Muscle layer of duodenum (tissue), 2 donors: ENCODE measurements around the gene TMEM139.

ENCODE experiments used
- H3K27ac ChIP-seq: one replicate; pipeline ENCODE4 v1.7.0; 2013; ENCODE audit warnings: mild to moderate bottlenecking, low read length
- H3K27me3 ChIP-seq: one replicate; pipeline ENCODE4 v1.7.0; 2013; ENCODE audit warnings: low read depth, mild to moderate bottlenecking, control low read depth, low read length
- H3K36me3 ChIP-seq, 2 donors: one replicate each; pipeline ENCODE4 v1.7.0; 2013; ENCODE audit warnings: low read length in 2 of 2, control low read depth in 1 of 2, mild to moderate bottlenecking in 1 of 2; ENCODE audit not compliant: insufficient read depth in 2 of 2, control insufficient read depth in 1 of 2
- H3K4me1 ChIP-seq, 2 donors: one replicate each; pipeline ENCODE4 v1.7.0; 2013; ENCODE audit warnings: low read length in 2 of 2, mild to moderate bottlenecking in 2 of 2, control low read depth in 1 of 2, moderate library complexity in 1 of 2; ENCODE audit not compliant: insufficient read depth in 2 of 2, control insufficient read depth in 1 of 2
- H3K4me3 ChIP-seq, 2 donors: one replicate each; pipeline ENCODE4 v1.7.0; 2013; ENCODE audit warnings: low read length in 2 of 2, low read depth in 1 of 2, mild to moderate bottlenecking in 1 of 2
- H3K9me3 ChIP-seq, 2 donors: one replicate each; pipeline ENCODE4 v1.7.0; 2013; ENCODE audit warnings: low read length in 2 of 2, control low read depth in 1 of 2, mild to moderate bottlenecking in 1 of 2; ENCODE audit not compliant: control insufficient read depth in 1 of 2
- donor health status: healthy.

Gene TMEM139

DNA sequence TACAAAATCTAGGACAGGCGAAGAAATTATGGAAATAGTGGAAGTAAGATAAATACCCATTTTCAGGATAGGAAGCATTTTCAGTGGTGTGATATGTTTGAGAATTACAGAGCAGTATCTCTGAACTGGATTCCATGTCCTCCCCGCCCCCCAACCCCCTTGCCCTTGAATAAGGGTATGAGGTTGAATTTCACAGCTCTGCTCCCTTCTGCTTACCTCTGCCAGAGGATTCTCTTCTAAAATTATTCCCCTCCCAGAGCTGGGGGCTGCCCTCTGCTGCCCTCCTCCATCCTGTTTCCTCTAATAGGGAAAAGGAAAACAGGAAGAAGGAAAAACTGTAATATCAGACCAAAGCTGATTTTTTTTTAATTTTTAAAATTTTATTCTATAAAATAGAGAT, 23.9 kb downstream of the TMEM139 start:
- no peaks in the 10 kb centered on the region for H3K9me3 ChIP-seq
- H3K4me3 ChIP-seq, result no peak overlapping the region
- H3K4me1 ChIP-seq, result no peaks in the 10 kb centered on the region
- H3K36me3 ChIP-seq, result peaks cover 33 to 47% of the 10 kb centered on the region in 2 donors
- no peak overlapping the region for H3K27ac ChIP-seq
- H3K27me3 ChIP-seq, result no peaks in the 10 kb centered on the region

DNA sequence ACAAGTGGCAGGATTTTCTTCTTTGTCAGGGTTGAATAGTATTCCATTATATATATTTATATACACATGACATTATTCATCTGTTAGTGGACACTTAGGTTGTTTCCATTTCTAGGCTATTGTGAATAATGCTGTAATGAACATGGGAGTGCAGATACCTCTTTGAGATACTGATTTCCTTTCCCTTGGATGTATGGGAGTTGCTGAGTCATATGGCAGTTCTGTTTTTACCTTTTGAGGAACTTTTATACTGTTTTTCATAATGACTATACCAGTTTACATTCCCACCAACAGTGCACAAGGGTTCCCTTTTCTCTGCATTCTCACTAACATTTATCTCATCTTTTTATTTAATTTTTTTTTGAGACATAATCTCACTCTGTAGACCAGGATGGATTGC, 29.4 kb downstream of the TMEM139 start:
- Histone ChIP-seq H3K4me1 (no peaks in the 10 kb centered on the region), H3K27ac (no peak overlapping the region), H3K4me3 (no peak overlapping the region), H3K36me3 (no peaks in the 10 kb centered on the region), H3K27me3 (no peaks in the 10 kb centered on the region), H3K9me3 (no peaks in the 10 kb centered on the region)

DNA sequence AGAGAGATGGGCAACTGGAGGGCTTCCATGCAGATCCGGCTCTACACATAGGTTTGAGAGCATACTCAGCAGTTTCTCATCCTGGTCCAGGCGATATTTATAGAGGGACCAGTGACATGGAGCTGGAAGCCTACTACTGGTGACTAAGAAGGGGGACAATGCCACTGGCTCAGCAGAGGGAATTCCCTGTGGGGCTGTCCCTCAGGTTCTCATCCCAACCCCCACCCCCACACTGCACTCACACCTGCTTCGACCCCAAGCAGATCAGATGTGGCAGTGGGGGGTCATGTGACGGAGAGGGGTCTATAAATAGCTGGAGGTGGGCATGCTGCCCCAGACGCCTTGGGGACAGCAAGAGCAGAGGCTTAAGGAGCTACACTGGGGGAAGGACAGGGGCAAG, 31.0 kb downstream of the TMEM139 start, which contains the start of gene CLCN1:
Gene CLCN1 (plus strand): TSS at position 336 of the 400 bp plus-strand sequence. CDS start 102 bp downstream, outside the sequence.
- Histone ChIP-seq H3K9me3 (no peaks in the 10 kb centered on the region), H3K4me3 (no peak within 1 kb of the TSS), H3K27me3 (no peaks in the 10 kb centered on the region), H3K36me3 (no peaks in the 10 kb centered on the region), H3K27ac (no peak within 1 kb of the TSS), H3K4me1 (no peaks in the 10 kb centered on the region)

DNA sequence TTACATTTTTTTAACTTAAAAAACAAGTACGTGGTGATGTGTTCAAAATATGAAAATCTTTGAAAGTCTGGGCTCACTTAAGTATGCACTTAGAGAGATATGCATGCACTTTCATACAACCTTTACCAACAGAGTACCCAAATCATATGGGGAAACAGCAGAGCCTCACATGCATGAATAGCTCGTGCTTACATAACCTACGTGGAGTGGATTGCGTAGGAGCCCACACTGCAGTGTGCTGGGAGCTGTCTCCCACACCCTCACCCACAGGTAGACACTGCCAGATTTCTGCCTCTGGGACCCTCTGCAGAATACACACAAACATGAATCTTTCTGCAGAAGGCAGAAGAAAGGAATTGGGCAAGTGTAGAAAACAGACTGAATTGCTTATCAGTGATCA, 31.7 kb downstream of the TMEM139 start:
- Histone ChIP-seq H3K27me3 (no peaks in the 10 kb centered on the region), H3K36me3 (no peaks in the 10 kb centered on the region), H3K4me1 (no peaks in the 10 kb centered on the region), H3K9me3 (no peaks in the 10 kb centered on the region), H3K4me3 (no peak overlapping the region), H3K27ac (no peak overlapping the region)

DNA sequence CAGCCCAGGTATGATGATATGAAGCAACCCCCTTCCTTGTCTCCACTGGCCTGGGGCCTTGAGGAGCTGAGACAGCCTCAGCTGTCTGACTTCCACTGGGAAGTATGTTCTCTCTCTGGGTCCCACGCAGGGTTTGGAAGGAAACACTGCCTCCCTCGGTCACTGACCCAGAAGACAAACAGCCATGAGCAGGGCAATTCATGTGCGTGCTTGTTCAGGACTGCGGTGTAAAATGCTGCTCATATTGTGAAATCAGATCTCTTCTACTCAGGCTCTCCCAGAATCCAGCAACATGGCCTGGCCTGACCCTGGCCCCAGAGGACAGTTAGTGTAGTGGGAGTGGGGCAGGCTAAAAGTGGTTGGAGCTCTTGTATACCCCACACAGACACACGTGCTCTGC, 33.9 kb downstream of the TMEM139 start:
- no peaks in the 10 kb centered on the region for H3K36me3 ChIP-seq
- no peak overlapping the region for H3K4me3 ChIP-seq
- H3K27ac ChIP-seq, result no peak overlapping the region
- H3K4me1 ChIP-seq, result no peaks in the 10 kb centered on the region
- H3K9me3 ChIP-seq, result no peaks in the 10 kb centered on the region
- H3K27me3 ChIP-seq, result no peaks in the 10 kb centered on the region

DNA sequence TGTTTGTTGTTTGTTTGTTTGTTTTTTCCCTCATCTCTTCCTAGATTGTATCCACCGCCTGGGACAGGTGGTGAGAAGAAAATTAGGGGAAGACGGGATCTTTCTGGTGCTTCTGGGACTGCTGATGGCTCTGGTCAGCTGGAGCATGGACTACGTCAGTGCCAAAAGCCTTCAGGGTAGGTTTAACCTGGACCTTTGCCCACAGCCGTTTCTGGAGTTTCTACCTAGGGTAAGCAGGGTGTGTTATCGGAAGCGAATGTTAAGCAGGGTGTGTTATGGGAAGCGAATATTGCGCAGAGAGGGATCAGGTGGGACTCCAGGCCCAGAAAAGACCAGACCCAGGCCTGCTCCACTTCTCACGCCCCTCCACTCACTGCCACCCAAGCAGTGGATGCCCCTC, 35.9 kb downstream of the TMEM139 start:
- no peaks in the 10 kb centered on the region for H3K9me3 ChIP-seq

DNA sequence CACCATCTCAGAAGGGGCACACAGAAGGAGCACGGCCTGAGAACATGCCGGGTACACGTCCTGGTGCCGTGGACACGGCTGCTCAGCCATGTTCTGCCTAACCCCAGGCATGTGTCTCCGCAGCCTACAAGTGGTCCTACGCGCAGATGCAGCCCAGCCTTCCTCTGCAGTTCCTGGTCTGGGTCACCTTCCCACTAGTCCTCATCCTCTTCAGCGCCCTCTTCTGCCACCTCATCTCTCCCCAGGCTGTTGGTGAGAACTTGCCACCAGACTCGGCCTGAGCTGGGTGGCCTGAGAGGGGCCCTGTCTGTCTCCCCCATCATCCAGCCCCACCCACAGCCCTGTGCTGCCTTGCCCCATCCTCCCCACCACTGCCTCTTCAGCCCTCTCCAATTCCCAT, 36.5 kb downstream of the TMEM139 start:
- Histone ChIP-seq H3K27me3 (no peaks in the 10 kb centered on the region), H3K4me1 (no peaks in the 10 kb centered on the region), H3K4me3 (no peak overlapping the region), H3K9me3 (no peaks in the 10 kb centered on the region), H3K36me3 (no peaks in the 10 kb centered on the region), H3K27ac (no peak overlapping the region)

More for the DNA sequence above, 35.9 kb downstream of the TMEM139 start:
- H3K27ac ChIP-seq, result no peak overlapping the region
- no peaks in the 10 kb centered on the region for H3K36me3 ChIP-seq
- no peaks in the 10 kb centered on the region for H3K27me3 ChIP-seq
- no peaks in the 10 kb centered on the region for H3K4me1 ChIP-seq
- no peak overlapping the region for H3K4me3 ChIP-seq

DNA sequence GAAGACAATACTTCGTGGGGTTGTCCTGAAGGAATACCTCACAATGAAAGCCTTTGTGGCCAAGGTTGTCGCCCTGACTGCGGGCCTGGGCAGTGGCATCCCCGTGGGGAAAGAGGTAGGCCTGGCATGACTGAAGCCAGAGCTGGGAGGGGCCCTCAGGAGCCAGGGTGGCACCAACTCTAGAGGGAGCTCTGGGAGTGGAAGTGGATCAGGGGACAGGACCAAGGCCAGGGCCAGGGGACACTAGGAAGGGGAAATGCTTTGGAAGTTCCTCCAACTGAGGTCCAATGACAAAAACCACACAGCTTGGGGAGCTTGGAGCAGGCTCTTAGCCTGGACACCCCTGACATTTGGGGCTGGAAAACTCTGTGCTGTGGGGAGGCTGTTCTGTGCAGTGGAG, 37.0 kb downstream of the TMEM139 start:
- H3K4me1 ChIP-seq, result no peaks in the 10 kb centered on the region
- H3K27me3 ChIP-seq, result no peaks in the 10 kb centered on the region
- no peaks in the 10 kb centered on the region for H3K36me3 ChIP-seq
- H3K4me3 ChIP-seq, result no peak overlapping the region
- H3K27ac ChIP-seq, result no peak overlapping the region
- H3K9me3 ChIP-seq, result no peaks in the 10 kb centered on the region

DNA sequence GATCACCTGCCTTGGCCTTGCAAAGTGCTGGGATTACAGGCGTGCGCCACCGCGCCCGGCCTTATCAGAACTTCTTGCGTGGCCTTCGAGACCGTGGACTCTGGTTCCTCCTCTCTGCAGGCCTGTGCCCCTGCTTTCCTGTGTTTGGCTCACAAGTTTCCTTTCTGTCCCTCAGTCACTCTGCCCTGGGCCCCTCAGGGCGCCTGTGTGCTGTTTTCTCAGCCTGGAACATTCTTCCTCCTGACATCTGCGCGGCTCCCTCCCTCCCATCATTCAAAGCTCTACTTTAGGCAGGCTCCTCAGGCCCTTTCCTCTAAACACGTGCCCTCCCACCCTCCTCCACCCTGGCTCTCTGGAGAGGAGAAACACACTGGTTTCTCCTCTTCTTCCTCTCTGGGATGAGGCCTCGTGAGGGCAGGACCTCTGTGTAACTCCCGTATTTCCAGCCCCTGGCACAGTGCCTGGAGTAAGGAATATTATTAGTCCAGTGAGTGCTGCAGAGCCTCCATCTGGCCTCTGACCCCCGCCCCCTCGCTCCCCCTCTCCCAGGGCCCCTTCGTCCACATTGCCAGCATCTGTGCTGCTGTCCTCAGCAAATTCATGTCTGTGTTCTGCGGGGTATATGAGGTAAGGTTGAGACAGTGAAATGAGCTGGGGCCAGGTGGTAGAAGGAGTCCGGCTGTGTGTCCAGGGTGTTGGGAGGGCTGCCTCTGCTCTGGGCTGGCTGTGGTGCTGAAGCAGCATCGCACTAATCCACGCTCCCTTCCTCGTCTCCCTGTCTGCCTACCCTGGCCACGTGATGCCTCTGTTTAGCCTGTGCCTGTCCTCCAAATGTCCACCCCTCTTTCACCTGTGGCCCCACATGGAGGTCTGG, 38.2 kb downstream of the TMEM139 start:
- Histone ChIP-seq H3K27me3 (no peaks in the 10 kb centered on the region), H3K4me3 (no peak overlapping the region), H3K9me3 (no peaks in the 10 kb centered on the region), H3K27ac (no peak overlapping the region), H3K36me3 (no peaks in the 10 kb centered on the region), H3K4me1 (no peaks in the 10 kb centered on the region)

DNA sequence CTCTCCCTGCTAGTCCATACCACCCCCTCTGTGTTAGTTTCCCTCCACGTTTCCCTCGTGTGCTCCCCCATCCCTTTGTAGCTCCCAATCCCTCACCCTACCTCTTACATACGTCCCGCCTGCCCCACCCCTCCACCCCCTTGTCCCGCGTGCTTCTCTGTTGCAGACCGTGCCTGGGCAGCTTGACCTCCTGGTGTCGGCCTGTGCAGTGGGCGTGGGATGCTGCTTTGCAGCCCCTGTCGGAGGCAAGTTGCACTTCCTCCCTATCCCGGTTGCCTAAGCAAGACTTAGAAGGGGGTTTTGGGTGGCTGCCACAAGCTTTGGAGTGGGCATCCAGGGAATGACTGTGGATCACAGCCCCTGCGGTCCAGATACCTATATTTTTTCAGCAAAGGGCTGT, 38.9 kb downstream of the TMEM139 start:
- Histone ChIP-seq H3K36me3 (no peaks in the 10 kb centered on the region), H3K4me1 (no peaks in the 10 kb centered on the region), H3K9me3 (no peaks in the 10 kb centered on the region), H3K4me3 (no peak overlapping the region), H3K27ac (no peak overlapping the region), H3K27me3 (no peaks in the 10 kb centered on the region)

DNA sequence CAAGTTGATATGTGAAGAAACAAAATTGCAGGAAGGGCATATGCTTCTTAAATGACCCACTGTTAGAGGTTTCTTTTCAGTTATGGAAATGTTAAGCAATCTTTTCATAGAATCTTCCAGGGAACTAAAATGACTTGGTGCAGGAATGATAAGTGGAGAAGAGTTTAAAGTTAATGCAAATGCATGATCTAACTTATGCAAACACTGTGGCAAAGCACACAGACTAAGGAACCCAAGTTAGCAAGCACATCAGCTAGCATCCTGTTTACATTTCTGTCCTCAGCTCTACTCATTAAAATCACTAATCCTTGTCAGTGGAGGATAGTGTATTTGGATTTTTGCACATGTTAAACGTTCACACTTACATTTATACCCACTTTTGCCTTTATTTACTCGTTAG, 40.5 kb downstream of the TMEM139 start:
- Histone ChIP-seq H3K4me3 (no peak overlapping the region), H3K4me1 (no peaks in the 10 kb centered on the region), H3K9me3 (no peaks in the 10 kb centered on the region), H3K36me3 (no peaks in the 10 kb centered on the region), H3K27me3 (no peaks in the 10 kb centered on the region), H3K27ac (no peak overlapping the region)

DNA sequence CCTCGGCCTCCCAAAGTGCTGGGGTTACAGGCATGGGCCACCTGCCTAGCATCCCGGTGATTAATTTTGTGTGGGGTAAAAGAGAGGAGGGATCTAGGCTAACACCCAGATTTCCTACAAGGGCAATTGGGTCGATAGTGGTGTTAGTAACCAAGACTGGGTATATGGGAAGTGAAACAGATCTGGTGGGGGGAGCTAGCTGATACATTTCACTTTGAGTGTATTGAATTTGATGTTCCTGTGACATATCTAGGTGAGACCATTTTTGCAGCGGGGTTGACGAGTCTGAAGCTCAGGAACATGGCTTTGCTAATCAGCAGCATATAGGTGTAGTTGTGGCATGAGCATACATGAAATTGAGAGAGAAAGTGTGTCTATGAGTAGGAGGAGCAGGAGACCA, 43.1 kb downstream of the TMEM139 start:
- Histone ChIP-seq H3K4me1 (peaks cover 0 to 10% of the 10 kb centered on the region in 2 donors), H3K9me3 (no peaks in the 10 kb centered on the region), H3K4me3 (no peak overlapping the region), H3K27me3 (no peaks in the 10 kb centered on the region), H3K27ac (no peak overlapping the region), H3K36me3 (no peaks in the 10 kb centered on the region)
